Right forelimb (tissue), 1 donor: ENCODE measurements around the gene KIF25.
A peak's percentile ranks its signal among the peaks of the same experiment; 100 is the strongest.

Experiments used
- DNase-seq: peaks from one replicate; pipeline ENCODE4 v3.0.0-alpha.2; 2018

Gene KIF25

GRCh38 chr6:168039301-168039700 lies 41.8 kb downstream of the KIF25 start:
- no peak for DNase-seq

GRCh38 chr6:168039849-168040248 lies 42.4 kb downstream of the KIF25 start:
- no peak for DNase-seq

GRCh38 chr6:168040856-168041496 lies 43.5 kb downstream of the KIF25 start:
- DNase-seq, result no peak

- DNase-seq, result no peak
Observed at GRCh38 chr6:168041928-168042327, 44.5 kb downstream of the KIF25 start.

- DNase-seq, result no peak
Observed at GRCh38 chr6:168042426-168043192, 45.1 kb downstream of the KIF25 start.

GRCh38 chr6:168043193-168043847 lies 45.8 kb downstream of the KIF25 start:
- no peak for DNase-seq

GRCh38 chr6:168043848-168044415 lies 46.5 kb downstream of the KIF25 start:
- no peak for DNase-seq

GRCh38 chr6:168044521-168045130 lies 47.2 kb downstream of the KIF25 start:
- DNase-seq, result peak; percentile 34

GRCh38 chr6:168045141-168045691 lies 47.7 kb downstream of the KIF25 start:
- DNase-seq, result peak; percentile 31

GRCh38 chr6:168045706-168046620 lies 48.5 kb downstream of the KIF25 start:
- DNase-seq, result peak; percentile 42

GRCh38 chr6:168046696-168047095 lies 49.2 kb downstream of the KIF25 start:
- no peak for DNase-seq

- DNase-seq, result no peak
Observed at GRCh38 chr6:168047841-168048723, 50.6 kb downstream of the KIF25 start.

GRCh38 chr6:168048724-168049025 lies 51.2 kb downstream of the KIF25 start:
- no peak for DNase-seq

GRCh38 chr6:168049277-168049676 lies 51.8 kb downstream of the KIF25 start:
- DNase-seq, result no peak

- DNase-seq, result no peak
Observed at GRCh38 chr6:168049706-168050224, 52.3 kb downstream of the KIF25 start.

- no peak for DNase-seq
Observed at GRCh38 chr6:168050225-168050880, 52.9 kb downstream of the KIF25 start.

- no peak for DNase-seq
Observed at GRCh38 chr6:168050881-168051586, 53.6 kb downstream of the KIF25 start.

GRCh38 chr6:168051648-168052047 lies 54.2 kb downstream of the KIF25 start:
- no peak for DNase-seq

GRCh38 chr6:168052291-168052891 lies 54.9 kb downstream of the KIF25 start:
- no peak for DNase-seq
